GM23338 (cell line): ENCODE results near the gene MAP2K3. TPM values are rescaled to one million over a fixed set of nuclear protein-coding genes. Genes with fewer than 3 reads are reported as not detected.
"Not testable (repeated sequence)": the region's sequence is repeated elsewhere in the genome, so short reads cannot be mapped to it uniquely, and the experiment has no call there.

Experiments
- ATAC-seq: fragments of 200-7000 bp; cut with Tn5 transposase; 3 replicates; pipeline ENCODE4 v1.9.1; 2020
- DNase-seq: peaks from one replicate; pipeline ENCODE4 v3.0.0-alpha.2; 2015; ENCODE audit warnings: low spot score
- H2AFZ ChIP-seq: fragments of 200-600 bp; sonication (generic); 2 replicates; pipeline ENCODE4 v1.8.0; 2016; ENCODE audit warnings: antibody characterized with exemption, mild to moderate bottlenecking, moderate library complexity
- H3F3A ChIP-seq: fragments of 200-600 bp; sonication (generic); replicated peaks from 2 replicates; pipeline ENCODE4 v1.8.0; 2017; ENCODE audit warnings: antibody characterized with exemption, mixed run types, low read depth
- H3K27ac ChIP-seq: fragments of 200-600 bp; sonication (generic); 2 replicates; pipeline ENCODE4 v1.6.1; 2016; ENCODE audit warnings: low read depth
- H3K27me3 ChIP-seq: fragments of 200-600 bp; sonication (generic); 2 replicates; pipeline ENCODE4 v1.8.0; 2016; ENCODE audit warnings: mild to moderate bottlenecking, mixed run types, moderate library complexity; ENCODE audit not compliant: insufficient read depth
- H3K36me3 ChIP-seq: fragments of 200-600 bp; sonication (generic); 2 replicates; pipeline ENCODE4 v1.8.0; 2016; ENCODE audit warnings: mild to moderate bottlenecking; ENCODE audit not compliant: insufficient read depth
- H3K4me1 ChIP-seq: fragments of 200-600 bp; sonication (generic); 2 replicates; pipeline ENCODE4 v1.8.0; 2016; ENCODE audit warnings: mild to moderate bottlenecking, moderate library complexity; ENCODE audit not compliant: insufficient read depth
- H3K4me2 ChIP-seq: fragments of 200-600 bp; sonication (generic); 2 replicates; pipeline ENCODE4 v1.7.1; 2017; ENCODE audit warnings: mixed run types
- H3K4me3 ChIP-seq: fragments of 200-600 bp; sonication (generic); 2 replicates; pipeline ENCODE4 v1.6.1; 2016; ENCODE audit warnings: mixed run types
- H3K79me2 ChIP-seq: fragments of 200-600 bp; sonication (generic); replicated peaks from 2 replicates; pipeline ENCODE4 v1.8.0; 2017; ENCODE audit warnings: mild to moderate bottlenecking; ENCODE audit not compliant: insufficient read depth
- H3K9me2 ChIP-seq: fragments of 200-600 bp; sonication (generic); 2 replicates; pipeline ENCODE4 v1.8.0; 2017; ENCODE audit not compliant: insufficient read depth
- H4K20me1 ChIP-seq: fragments of 200-600 bp; sonication (generic); replicated peaks from 2 replicates; pipeline ENCODE4 v1.8.0; 2017; ENCODE audit warnings: mild to moderate bottlenecking; ENCODE audit not compliant: insufficient read depth
- H3K27ac Mint-ChIP-seq: 2 replicates; pipeline ENCODE4 v1.8.0; 2020; ENCODE audit warnings: inconsistent platforms, mild to moderate bottlenecking, moderate library complexity, mixed read lengths
- H3K27me3 Mint-ChIP-seq: 3 replicates; pipeline ENCODE4 v1.8.0; 2022; ENCODE audit warnings: low read depth, mild to moderate bottlenecking, moderate library complexity, mixed read lengths, inconsistent platforms; ENCODE audit not compliant: insufficient read depth, poor library complexity
- H3K36me3 Mint-ChIP-seq: 3 replicates; pipeline ENCODE4 v1.8.0; 2021; ENCODE audit warnings: low read depth, mild to moderate bottlenecking, inconsistent platforms, moderate library complexity, mixed read lengths
- H3K4me1 Mint-ChIP-seq: 3 replicates; pipeline ENCODE4 v1.8.0; 2020; ENCODE audit warnings: mild to moderate bottlenecking, inconsistent platforms, mixed read lengths
- H3K4me3 Mint-ChIP-seq: 3 replicates; pipeline ENCODE4 v1.8.0; 2021; ENCODE audit warnings: moderate library complexity, mild to moderate bottlenecking, inconsistent platforms, mixed read lengths
- H3K9me3 Mint-ChIP-seq: 3 replicates; pipeline ENCODE4 v1.8.0; 2020; ENCODE audit warnings: moderate library complexity, mild to moderate bottlenecking, inconsistent platforms, mixed read lengths
- polyA plus RNA-seq: library from polyadenylated mRNA; unstranded; fragments of >200 nt; fragmentation: Nextera tagmentation; extraction: Ambion mirVana; gene quantifications from 2 replicates; pipeline ENCODE4 v1.2.1, GENCODE V29; 2016
- total RNA-seq: library from RNA; depleted of rRNA; stranded (reverse); fragments of >200 nt; shearing (Covaris generic); gene quantifications from 2 replicates; pipeline ENCODE4 v1.2.3, GENCODE V29; 2014

Gene MAP2K3
- total and polyA plus RNA-seq, 2 experiments from 2014 or later: 28.5 to 31.7 TPM

DNA sequence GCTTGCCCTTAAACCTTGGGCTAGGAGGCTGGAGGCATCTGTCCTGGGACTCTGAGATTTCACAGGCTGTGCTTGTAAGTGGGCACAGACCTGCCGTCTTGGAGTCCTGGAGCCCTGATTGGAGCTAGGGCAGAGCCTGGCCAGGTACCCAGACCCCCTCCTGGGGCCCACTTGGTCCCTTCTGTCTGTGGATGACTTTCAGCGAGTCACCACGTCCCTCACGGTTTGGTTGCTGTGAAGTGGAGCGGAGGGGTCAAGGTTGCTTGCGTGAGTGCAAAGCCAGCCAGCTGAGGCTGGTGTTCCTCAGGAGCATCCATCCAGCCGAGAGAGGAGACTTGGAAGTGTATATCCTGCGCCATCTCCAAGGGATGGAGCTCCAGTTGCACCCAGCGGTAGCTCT is 36.5 kb downstream of the MAP2K3 start:
- not testable (repeated sequence) for H3K9me2 ChIP-seq, H3K4me1 ChIP-seq, H3K27ac Mint-ChIP-seq, H3K79me2 ChIP-seq, H3K4me3 Mint-ChIP-seq, H3K4me2 ChIP-seq, H3K4me3 ChIP-seq, H3K36me3 Mint-ChIP-seq, H3F3A ChIP-seq, H2AFZ ChIP-seq, H3K27ac ChIP-seq, DNase-seq, H4K20me1 ChIP-seq, ATAC-seq, H3K36me3 ChIP-seq
- H3K9me3 Mint-ChIP-seq: peaks cover 31% of the 10 kb centered on the region
- H3K27me3 ChIP-seq: peaks cover 28% of the 10 kb centered on the region
- H3K27me3 Mint-ChIP-seq: peaks cover 27% of the 10 kb centered on the region
- peaks cover 15% of the 10 kb centered on the region for H3K4me1 Mint-ChIP-seq

DNA sequence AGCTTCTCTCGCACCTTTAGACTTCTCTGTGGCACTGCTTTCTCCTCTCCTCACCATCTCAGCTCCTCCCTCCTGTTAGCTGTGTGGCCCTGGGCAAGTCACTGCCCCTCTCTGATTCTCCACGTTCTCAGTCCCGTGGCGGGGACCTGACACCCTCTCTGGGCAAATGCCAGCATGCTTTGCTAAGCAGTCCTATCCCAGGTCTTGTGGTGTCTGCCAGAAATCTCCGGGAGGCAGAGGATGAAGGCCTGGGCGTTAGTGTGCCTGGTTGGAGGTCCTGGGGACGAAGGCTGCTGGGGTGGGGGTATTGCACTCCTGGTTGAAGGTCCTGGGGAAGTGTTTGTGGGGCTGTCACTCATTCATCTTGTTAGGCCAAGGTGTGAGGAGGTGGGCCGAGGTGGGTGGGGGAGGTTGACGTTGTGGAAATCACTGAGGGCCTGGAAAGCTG is 37.3 kb downstream of the MAP2K3 start:
- not testable (repeated sequence) for ATAC-seq, H3K27ac Mint-ChIP-seq, H2AFZ ChIP-seq, H3K9me2 ChIP-seq, H4K20me1 ChIP-seq, H3K27ac ChIP-seq, H3K4me3 Mint-ChIP-seq, DNase-seq, H3K4me2 ChIP-seq, H3K36me3 Mint-ChIP-seq, H3K79me2 ChIP-seq, H3K4me1 ChIP-seq, H3F3A ChIP-seq, H3K36me3 ChIP-seq, H3K4me3 ChIP-seq
- Mint-ChIP-seq H3K4me1 (peaks cover 15% of the 10 kb centered on the region), H3K27me3 (peaks cover 29% of the 10 kb centered on the region), H3K9me3 (peaks cover 34% of the 10 kb centered on the region)
- peaks cover 28% of the 10 kb centered on the region for H3K27me3 ChIP-seq

DNA sequence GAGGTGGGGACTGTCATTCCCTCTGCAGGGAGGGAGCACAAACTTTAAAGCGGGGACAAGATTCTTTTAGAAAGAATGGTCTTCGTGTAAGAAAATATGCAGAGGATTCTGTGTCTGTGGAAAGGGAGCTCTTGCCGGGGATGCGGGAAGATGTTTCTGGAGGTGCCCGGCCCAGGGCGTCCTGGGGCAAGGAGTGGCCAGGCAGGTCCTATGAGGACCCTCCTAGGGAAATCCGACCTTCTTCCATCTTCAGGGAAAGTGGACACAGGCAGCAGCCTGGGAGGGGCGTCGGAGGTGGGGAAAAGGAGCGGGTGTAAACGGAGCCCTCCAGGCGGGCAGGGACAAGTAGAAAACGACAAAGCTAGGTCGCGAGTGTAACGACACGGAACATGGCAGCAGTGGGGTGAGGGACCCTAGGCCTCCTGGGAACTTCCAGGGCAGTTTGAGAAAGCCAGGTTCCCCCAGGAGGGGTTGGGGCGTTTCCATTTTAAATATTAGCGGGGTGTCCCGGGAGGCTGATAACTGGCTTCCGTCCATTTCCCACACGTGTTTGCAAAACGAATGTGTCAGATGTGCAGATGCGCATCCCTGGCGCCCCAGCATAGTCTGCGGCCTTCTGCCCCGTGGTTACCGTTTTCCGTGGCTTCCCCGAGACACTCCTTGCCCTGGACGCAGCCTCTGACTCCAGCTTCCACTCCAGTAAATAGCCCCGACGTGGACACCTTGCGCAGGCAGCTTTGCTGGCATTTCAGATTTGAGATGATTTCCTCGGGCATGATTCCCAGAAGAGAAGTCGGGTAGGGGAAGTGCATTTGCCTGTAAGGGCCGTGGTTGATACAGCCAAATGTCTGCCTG is 39.0 kb downstream of the MAP2K3 start:
- peaks cover 13% of the 10 kb centered on the region for H3K4me1 Mint-ChIP-seq
- peak overlapping the region; percentile 86 for H3K4me2 ChIP-seq

DNA sequence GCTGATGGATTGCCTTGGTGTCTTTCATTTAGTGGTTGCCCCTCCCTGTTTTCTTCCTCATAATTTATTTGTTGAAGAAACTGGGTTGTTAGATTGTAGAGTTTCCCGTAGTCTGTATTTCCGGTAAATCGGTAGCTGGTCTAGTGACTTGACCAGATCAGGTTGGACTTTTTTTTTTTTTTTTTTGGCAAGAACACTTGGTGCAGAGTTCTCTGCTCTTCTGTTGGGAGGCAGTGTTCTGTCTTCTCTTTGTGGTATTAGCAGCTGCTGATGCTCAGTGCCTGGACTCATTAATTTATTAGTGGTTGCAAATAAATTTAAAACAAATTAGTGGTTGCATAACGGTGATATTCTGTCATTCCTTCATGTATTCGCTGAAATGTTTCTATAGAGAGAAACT is 40.2 kb downstream of the MAP2K3 start:
- H3K36me3 ChIP-seq, H3K4me1 Mint-ChIP-seq, DNase-seq, H3K4me2 ChIP-seq, H3K27ac ChIP-seq, H3K79me2 ChIP-seq, H3K27me3 ChIP-seq, H3K4me3 ChIP-seq, H3K36me3 Mint-ChIP-seq, H3K4me3 Mint-ChIP-seq, H3K9me2 ChIP-seq, H3K27ac Mint-ChIP-seq, H3F3A ChIP-seq, ATAC-seq, H3K4me1 ChIP-seq, H4K20me1 ChIP-seq, H2AFZ ChIP-seq: not testable (repeated sequence)
- Mint-ChIP-seq H3K27me3 (peaks cover 12% of the 10 kb centered on the region), H3K9me3 (peaks cover 33% of the 10 kb centered on the region)

More for the DNA sequence above, 39.0 kb downstream of the MAP2K3 start:
- H3K27ac ChIP-seq, H4K20me1 ChIP-seq, H3K4me1 ChIP-seq, H3K36me3 ChIP-seq, H3F3A ChIP-seq, H3K79me2 ChIP-seq, H3K9me2 ChIP-seq, H3K36me3 Mint-ChIP-seq, H3K27ac Mint-ChIP-seq, DNase-seq: not testable (repeated sequence)
- Histone ChIP-seq H3K27me3 (peaks cover 14% of the 10 kb centered on the region; the same call in 1 of the 2 replicates), H3K4me3 (peak overlapping the region; percentile 79), H2AFZ (0 out of 2 replicates have a peak overlapping the region, but pooled peaks have one; percentile 91)
- Mint-ChIP-seq H3K9me3 (peaks cover 31% of the 10 kb centered on the region), H3K27me3 (peaks cover 21% of the 10 kb centered on the region), H3K4me3 (peak overlapping the region; percentile 92)
- ATAC-seq: peak; percentile 12

DNA sequence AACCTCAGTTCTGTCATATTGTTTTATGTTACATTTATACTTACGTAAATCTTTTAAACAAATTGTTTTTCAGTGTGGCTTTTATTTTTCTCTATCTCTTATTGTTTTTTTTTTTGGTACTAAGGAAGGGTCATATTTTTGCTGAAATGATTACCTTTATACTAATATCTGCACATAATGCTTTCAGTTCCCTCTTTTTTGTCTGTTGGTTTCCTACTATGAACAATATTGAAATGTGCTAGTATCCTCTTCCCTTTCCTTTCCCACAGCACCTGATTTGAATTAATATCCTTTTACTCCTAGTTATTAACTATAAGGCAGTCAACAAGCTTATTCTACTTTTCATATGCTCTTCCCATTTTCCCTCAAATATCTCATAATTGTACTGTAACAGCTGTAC is 43.4 kb downstream of the MAP2K3 start:
- not testable (repeated sequence) for H3K27ac Mint-ChIP-seq, ATAC-seq

DNA sequence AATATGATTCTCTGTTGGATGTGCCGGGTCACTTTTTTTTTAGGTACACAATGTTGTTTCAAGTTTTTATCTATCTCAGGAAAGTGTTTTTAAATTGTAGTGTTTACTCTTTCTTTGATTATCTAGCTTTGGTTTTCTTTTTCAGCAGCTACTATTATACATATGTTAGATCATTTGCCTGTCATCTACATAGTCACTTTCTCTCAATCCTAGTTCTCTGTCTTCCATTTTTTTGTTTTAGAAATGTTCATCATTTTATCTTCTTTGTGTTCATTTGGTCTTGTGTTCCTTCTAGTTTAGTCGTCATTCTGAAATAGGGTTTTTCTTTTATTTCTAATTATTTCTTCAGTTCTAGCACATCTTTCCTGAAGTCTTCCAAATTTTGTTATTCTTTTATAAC is 44.3 kb downstream of the MAP2K3 start:
- H3K79me2 ChIP-seq, ATAC-seq, H2AFZ ChIP-seq, H3K27me3 ChIP-seq, H4K20me1 ChIP-seq, H3K4me3 ChIP-seq, DNase-seq, H3K9me2 ChIP-seq, H3K4me1 ChIP-seq, H3F3A ChIP-seq, H3K4me2 ChIP-seq, H3K4me1 Mint-ChIP-seq, H3K36me3 Mint-ChIP-seq, H3K36me3 ChIP-seq, H3K27ac Mint-ChIP-seq, H3K27ac ChIP-seq, H3K4me3 Mint-ChIP-seq, H3K27me3 Mint-ChIP-seq: not testable (repeated sequence)
- peaks cover 35% of the 10 kb centered on the region for H3K9me3 Mint-ChIP-seq

More for the DNA sequence above, 43.4 kb downstream of the MAP2K3 start:
- not testable (repeated sequence) for H2AFZ ChIP-seq, H3K27ac ChIP-seq, H3F3A ChIP-seq, H4K20me1 ChIP-seq, H3K4me1 ChIP-seq, H3K36me3 Mint-ChIP-seq, DNase-seq, H3K4me1 Mint-ChIP-seq, H3K36me3 ChIP-seq, H3K4me2 ChIP-seq, H3K4me3 Mint-ChIP-seq, H3K9me2 ChIP-seq, H3K27me3 ChIP-seq, H3K79me2 ChIP-seq, H3K4me3 ChIP-seq
- Mint-ChIP-seq H3K27me3 (peaks cover 14% of the 10 kb centered on the region), H3K9me3 (peaks cover 41% of the 10 kb centered on the region)
